ENCODE measurements around the gene SSMEM1. TPM values are rescaled to one million over a fixed set of nuclear protein-coding genes. Genes with fewer than 3 reads are reported as not detected.

The SSMEM1 gene
- total RNA-seq, 2 donors from 2014 or later: not detected

DNA sequence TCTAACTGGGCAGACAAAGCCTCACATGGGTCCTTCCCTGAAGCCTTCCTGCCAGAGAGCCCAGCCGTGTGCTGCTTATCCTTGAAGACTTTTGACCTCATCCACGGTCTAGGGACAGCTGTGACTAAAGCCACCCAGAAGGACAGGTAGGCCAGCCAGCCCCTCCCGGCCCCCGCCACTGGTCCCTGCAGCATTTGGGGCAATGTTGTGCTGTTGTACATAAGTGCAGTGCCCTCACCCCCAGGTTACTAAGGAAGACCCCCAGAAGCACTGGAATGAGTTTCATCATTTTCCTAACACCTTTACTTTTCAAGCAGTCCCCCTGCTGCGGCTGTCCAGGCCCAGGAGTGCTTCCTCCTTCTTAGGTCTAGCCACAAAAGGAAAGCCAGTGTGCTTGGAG is 45.5 kb upstream of the SSMEM1 start:
- no peaks in the 10 kb centered on the region for H3K27me3 Mint-ChIP-seq (ENCODE audit: insufficient read depth)
- Histone ChIP-seq H3K4me3 (ENCODE audit: low read length) (no peak overlapping the region), H3K4me1 (ENCODE audit: control insufficient read depth, insufficient read depth, low read length) (no peaks in the 10 kb centered on the region), H3K27ac (ENCODE audit: low read depth, low read length) (no peak overlapping the region), H3K9ac (ENCODE audit: extremely low read depth, low read length, poor library complexity, severe bottlenecking) (no peak overlapping the region), H3K9me3 (ENCODE audit: control insufficient read depth, low read length) (no peaks in the 10 kb centered on the region), H3K36me3 (ENCODE audit: control insufficient read depth, insufficient read depth, low read length) (peaks cover 63% of the 10 kb centered on the region), H3K27me3 (ENCODE audit: control insufficient read depth, insufficient read depth, low read length, poor library complexity, severe bottlenecking) (no peaks in the 10 kb centered on the region)
- no peak overlapping the region for H3K27ac Mint-ChIP-seq
- H3K36me3 Mint-ChIP-seq (ENCODE audit: low read depth): peaks cover 66% of the 10 kb centered on the region
- 89 to 100% methylated on average over 3 to 5 of the region's 5 CpGs for WGBS, 2 experiments (ENCODE audit: insufficient coverage in 1 of 2, insufficient read length in 1 of 2)
- H3K4me3 Mint-ChIP-seq: no peak overlapping the region
- H3K4me1 Mint-ChIP-seq: no peaks in the 10 kb centered on the region
- peaks cover 2% of the 10 kb centered on the region for H3K9me3 Mint-ChIP-seq
- no peak for DNase-seq
- no peak for TF ChIP-seq CTCF (conservative IDR thresholded peaks at IDR 0.05)

GRCh38 chr7:130174237-130174959 is 33.3 kb upstream of the SSMEM1 start:
- no peaks in the 10 kb centered on the region for H3K4me1 Mint-ChIP-seq
- peaks cover 65% of the 10 kb centered on the region for H3K36me3 Mint-ChIP-seq (ENCODE audit: low read depth)
- no peak overlapping the region for H3K4me3 Mint-ChIP-seq
- H3K27ac ChIP-seq (ENCODE audit: low read depth, low read length): no peak overlapping the region
- H3K36me3 ChIP-seq (ENCODE audit: control insufficient read depth, insufficient read depth, low read length): peaks cover 67% of the 10 kb centered on the region
- no peak overlapping the region for H3K27ac Mint-ChIP-seq
- no peaks in the 10 kb centered on the region for H3K27me3 Mint-ChIP-seq (ENCODE audit: insufficient read depth)
- H3K9ac ChIP-seq (ENCODE audit: extremely low read depth, low read length, poor library complexity, severe bottlenecking): no peak overlapping the region
- no peak for TF ChIP-seq CTCF (conservative IDR thresholded peaks at IDR 0.05)
- H3K4me3 ChIP-seq (ENCODE audit: low read length): no peak overlapping the region
- H3K9me3 ChIP-seq (ENCODE audit: control insufficient read depth, low read length): no peaks in the 10 kb centered on the region
- 100% methylated on average over 1 to 3 of the region's 4 CpGs for WGBS, 2 experiments (ENCODE audit: insufficient coverage in 1 of 2, insufficient read length in 1 of 2)
- no peak for DNase-seq
- no peaks in the 10 kb centered on the region for H3K9me3 Mint-ChIP-seq
- no peaks in the 10 kb centered on the region for H3K27me3 ChIP-seq (ENCODE audit: control insufficient read depth, insufficient read depth, low read length, poor library complexity, severe bottlenecking)
- H3K4me1 ChIP-seq (ENCODE audit: control insufficient read depth, insufficient read depth, low read length): no peaks in the 10 kb centered on the region

DNA sequence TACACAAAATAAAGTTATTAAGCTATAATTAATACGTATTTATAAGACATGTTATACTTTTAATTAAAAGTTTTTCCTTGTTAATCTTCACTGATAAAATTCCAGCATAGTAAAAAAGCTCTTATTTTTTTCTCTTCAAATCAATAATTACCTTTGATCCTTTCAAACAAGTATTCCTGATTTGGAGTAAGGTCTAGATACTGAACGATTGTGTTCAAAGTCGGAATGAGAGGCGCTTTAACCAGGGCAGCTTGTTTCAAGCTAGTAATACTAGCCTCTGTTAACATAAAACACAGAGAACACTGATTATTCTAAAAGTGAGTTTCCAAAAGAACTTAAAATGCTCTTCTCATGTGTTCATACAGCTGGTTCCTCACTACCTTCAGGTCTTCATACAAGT is 29.4 kb upstream of the SSMEM1 start:
- Histone ChIP-seq H3K36me3 (ENCODE audit: control insufficient read depth, insufficient read depth, low read length) (peaks cover 74% of the 10 kb centered on the region), H3K9me3 (ENCODE audit: control insufficient read depth, low read length) (no peaks in the 10 kb centered on the region), H3K27me3 (ENCODE audit: control insufficient read depth, insufficient read depth, low read length, poor library complexity, severe bottlenecking) (no peaks in the 10 kb centered on the region), H3K4me3 (ENCODE audit: low read length) (no peak overlapping the region), H3K4me1 (ENCODE audit: control insufficient read depth, insufficient read depth, low read length) (no peaks in the 10 kb centered on the region), H3K27ac (ENCODE audit: low read depth, low read length) (no peak overlapping the region), H3K9ac (ENCODE audit: extremely low read depth, low read length, poor library complexity, severe bottlenecking) (no peak overlapping the region)
- Mint-ChIP-seq H3K27ac (no peak overlapping the region), H3K4me1 (no peaks in the 10 kb centered on the region), H3K27me3 (ENCODE audit: insufficient read depth) (no peaks in the 10 kb centered on the region), H3K9me3 (no peaks in the 10 kb centered on the region), H3K36me3 (ENCODE audit: low read depth) (peaks cover 65% of the 10 kb centered on the region), H3K4me3 (no peak overlapping the region)
- no peak for DNase-seq
- WGBS, 2 experiments (ENCODE audit: insufficient coverage in 1 of 2, insufficient read length in 1 of 2): 94 to 97% methylated on average over 3 to 4 of the region's 4 CpGs
- no peak for TF ChIP-seq CTCF (conservative IDR thresholded peaks at IDR 0.05)

Data from endodermal cell (in vitro differentiated cells).